Peyer's patch (tissue), 4 donors: Measurements from ENCODE around the gene PEX10.

Experiments used
- CTCF ChIP-seq, 6 experiments: fragments of 450-650 bp in 4 of 6; fragments of 200-600 bp in 2 of 6; sonication (generic) in 1 of 6; IDR thresholded peaks; one replicate each; pipeline ENCODE4 v1.5.1; 2017 to 2019; ENCODE audit warnings: antibody characterized with exemption in 6 of 6, mild to moderate bottlenecking in 3 of 6, moderate library complexity in 1 of 6
- POLR2A ChIP-seq, 2 donors: fragments of 450-650 bp; IDR thresholded peaks; one replicate each; pipeline ENCODE4 v1.5.1; 2017; ENCODE audit warnings: antibody characterized with exemption in 2 of 2, mild to moderate bottlenecking in 2 of 2, moderate library complexity in 2 of 2

DNA sequence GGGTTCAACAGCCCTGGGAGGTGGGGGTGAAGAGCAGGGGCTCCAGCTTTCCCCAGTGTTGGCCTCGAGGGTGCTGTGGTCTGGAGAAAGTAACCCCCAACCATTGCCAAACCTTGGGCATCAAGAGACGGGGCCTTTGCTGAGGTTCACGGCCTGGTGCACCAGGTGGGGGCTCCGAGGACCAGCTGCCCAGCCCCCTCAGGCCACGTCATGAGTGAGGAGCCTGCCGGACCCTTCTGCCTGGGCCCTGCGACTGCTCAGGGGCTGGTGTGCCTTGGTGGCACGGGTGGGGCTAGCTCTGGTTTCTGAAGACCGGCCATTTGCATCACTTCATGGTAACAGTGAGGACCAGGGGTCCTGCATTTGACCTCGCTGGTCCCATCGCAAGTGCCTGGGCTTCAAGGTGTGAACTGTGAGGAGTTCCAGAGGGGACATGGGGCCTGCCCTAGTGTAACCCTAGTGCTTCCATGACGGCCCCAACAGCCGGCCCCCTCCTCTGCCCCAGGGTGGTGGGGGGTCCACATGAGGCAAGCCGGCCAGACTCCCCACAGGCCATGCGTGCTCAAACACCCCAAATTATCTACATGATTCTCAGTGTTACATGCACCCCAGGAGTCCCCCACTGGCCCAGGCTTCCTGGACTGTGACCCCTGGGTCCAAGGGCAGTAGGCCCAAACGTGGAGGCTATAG lies 34.5 kb downstream of the PEX10 start:
- TF ChIP-seq POLR2A (IDR thresholded peaks at IDR 0.05): no peak
- no peak for TF ChIP-seq CTCF (IDR thresholded peaks at IDR 0.05)
